Activated gamma-delta T cell (primary cell): ENCODE data around the gene HERC4.

Experiments used
- DNase-seq: peaks from one replicate; lab custom pipeline; 2025; lab: John Stamatoyannopoulos, UW
- total RNA-seq, 2 donors: gene quantifications; one replicate each; lab custom pipeline; 2026; lab: John Stamatoyannopoulos, UW

Gene HERC4, protein sequence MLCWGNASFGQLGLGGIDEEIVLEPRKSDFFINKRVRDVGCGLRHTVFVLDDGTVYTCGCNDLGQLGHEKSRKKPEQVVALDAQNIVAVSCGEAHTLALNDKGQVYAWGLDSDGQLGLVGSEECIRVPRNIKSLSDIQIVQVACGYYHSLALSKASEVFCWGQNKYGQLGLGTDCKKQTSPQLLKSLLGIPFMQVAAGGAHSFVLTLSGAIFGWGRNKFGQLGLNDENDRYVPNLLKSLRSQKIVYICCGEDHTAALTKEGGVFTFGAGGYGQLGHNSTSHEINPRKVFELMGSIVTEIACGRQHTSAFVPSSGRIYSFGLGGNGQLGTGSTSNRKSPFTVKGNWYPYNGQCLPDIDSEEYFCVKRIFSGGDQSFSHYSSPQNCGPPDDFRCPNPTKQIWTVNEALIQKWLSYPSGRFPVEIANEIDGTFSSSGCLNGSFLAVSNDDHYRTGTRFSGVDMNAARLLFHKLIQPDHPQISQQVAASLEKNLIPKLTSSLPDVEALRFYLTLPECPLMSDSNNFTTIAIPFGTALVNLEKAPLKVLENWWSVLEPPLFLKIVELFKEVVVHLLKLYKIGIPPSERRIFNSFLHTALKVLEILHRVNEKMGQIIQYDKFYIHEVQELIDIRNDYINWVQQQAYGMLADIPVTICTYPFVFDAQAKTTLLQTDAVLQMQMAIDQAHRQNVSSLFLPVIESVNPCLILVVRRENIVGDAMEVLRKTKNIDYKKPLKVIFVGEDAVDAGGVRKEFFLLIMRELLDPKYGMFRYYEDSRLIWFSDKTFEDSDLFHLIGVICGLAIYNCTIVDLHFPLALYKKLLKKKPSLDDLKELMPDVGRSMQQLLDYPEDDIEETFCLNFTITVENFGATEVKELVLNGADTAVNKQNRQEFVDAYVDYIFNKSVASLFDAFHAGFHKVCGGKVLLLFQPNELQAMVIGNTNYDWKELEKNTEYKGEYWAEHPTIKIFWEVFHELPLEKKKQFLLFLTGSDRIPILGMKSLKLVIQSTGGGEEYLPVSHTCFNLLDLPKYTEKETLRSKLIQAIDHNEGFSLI
- 134 to 143 reads per million in 2 donors for total RNA-seq

DNA sequence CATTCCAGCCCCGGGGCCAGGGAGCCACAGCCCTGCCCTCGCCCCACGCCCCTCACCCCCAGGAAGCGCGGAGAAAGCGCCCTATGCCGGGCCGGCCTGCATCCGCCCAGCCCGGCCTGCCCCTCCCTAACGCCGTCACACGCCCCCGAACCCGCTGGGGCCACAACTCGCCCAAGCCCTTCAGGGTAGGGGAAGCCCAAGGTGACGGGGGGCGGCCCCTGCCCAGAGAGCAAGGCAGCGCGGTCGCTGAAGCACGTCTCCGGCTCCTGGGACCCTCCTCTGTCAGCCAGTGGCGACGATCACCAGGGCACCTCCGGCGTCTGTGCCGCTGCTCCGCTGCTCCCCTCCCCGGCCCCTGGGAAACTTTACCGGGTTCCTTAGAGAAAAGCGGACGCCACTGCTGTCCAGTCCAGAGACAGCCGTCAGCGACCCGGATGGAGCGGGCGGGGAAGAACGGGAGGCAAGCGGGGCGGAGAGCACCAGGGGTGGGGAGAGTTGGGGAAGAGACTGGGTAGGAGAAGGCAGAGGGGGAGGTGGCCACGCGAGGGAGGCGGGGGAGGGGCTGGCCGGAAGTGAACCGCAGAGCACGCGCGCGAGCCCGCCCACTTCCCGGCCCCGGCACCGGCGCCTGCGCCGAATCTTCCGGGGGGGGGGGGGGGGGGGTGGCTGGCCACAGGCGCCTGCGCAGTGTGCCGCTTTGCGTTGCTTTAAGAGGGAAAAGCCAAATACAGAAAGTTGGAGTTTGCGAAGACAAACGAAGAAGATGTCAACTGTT lies at the start of gene HERC4:
Gene HERC4 (minus strand): TSS at position 509 of the 775 bp plus-strand sequence. CDS start 2,175 bp downstream, outside the sequence.
- peak; percentile 87 for DNase-seq

DNA sequence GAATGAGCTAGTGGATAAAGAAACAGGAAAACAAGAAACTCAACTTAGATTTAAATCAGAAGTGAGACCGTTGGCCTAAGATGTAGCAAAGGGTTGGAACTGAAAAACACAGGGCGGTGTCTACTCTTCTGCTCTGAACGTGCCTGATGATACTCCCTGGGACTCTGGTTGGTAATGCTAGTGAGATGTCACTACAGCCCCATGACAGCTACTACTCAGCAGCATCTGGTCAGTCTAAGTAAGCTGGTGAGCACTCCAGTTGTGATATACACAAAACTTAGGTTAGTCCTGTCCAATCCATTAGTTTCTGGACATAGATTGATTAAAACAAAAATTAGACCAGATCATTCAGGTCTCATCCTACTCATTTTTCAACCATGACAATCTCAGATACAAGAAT lies 49.6 kb upstream of the HERC4 start:
- DNase-seq = no peak

DNA sequence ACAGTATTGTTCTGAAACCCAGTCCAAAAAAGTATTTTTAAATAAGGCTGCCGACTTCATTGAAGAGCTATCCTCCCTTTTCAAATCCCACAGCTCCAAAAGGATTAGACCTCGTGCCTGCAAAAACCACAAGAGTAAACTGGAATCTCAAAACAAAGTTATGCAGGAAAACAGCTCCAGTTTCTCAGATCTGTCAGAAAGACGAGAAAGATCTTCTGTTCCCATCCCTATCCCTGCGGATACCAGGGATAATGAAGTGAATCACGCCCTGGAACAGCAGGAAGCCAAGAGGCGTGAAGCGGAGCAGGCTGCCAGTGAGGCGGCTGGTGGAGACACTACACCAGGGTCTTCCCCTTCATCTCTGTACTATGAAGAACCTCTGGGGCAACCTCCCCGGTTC lies 46.8 kb upstream of the HERC4 start:
- no peak for DNase-seq

DNA sequence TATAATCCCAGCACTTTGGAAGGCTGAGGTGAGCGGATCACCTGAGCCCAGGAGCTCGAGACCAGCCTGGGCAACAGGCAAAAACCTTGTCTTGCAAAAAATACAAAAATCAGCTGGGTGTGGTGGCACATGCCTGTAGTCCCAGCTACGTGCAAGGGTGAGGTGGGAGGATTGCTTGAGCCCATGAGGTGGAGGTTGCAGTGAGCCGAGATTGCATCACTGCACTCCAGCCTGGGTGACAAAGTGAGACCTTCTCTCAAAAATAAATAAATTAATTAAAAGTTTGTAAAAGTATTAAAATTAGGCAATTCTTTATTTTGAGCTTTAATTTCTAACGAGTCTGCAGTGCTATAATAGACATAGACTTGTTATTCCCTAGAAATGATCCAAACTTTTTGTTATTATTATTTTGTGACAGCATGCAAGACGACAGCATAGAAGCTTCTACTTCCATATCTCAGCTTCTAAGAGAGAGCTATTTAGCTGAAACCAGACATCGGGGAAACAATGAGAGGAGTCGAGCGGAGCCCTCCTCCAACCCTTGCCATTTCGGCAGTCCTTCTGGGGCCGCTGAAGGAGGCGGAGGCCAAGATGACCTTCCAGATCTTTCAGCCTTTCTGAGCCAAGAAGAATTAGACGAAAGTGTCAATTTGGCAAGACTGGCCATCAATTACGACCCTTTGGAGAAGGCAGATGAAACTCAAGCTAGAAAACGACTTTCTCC lies 46.1 kb upstream of the HERC4 start:
- DNase-seq = no peak

DNA sequence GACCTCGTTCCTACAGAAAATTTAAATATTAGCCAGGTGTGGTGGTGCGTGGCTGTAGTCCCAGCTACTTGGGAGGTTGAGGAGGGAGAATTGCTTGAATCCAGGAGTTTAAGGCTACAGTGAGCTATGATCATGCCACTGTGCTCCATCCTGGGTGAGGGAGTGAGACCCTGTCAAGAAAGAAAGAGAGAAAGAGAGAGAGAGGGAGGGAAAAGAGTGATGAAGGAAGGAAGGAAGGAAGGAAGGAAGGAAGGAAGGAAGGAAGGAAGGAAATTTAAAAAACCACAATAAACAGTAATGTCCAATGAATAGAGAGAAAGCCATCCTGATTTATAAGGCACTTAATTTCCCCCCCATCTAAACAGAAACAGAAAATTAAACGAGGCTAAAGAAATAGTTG lies 43.6 kb upstream of the HERC4 start:
- DNase-seq = no peak

DNA sequence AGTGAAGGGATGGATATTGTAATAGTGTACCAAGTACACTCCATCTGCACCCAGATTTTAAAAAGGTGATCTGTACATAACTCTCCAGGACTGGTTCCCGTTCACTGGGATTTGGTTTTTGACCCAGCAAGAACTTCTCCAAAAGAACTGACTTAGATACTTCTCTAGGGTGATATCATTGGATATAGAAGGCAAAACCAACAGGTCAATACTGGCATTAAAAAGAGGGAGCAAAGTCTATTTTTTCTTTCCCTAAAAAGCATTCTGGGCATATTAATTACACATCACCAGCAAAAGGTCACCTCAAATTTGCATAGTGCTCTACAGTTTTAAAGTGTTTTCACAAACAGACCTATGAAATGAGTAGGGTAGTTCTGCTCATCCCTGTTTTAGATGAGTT lies 37.8 kb upstream of the HERC4 start:
- DNase-seq = no peak

DNA sequence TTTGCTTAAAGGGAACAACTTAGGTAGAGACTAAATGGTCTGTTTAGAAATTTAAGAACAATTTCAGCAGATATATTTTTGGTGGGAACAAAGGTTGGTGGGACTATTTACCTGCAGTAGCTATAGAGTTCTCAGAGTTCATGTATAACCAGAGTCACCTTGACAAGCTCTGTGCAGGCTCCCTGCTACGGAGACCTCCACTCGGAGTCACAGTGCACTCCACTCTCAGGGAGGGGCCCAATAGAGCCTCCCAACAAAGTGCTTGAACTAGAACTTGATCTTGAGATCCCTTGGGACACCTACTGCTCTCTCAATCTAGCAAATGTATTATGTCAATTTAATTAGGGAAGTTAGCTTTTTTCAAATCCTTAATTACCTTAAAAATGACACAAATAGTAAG lies 36.5 kb upstream of the HERC4 start:
- no peak for DNase-seq

DNA sequence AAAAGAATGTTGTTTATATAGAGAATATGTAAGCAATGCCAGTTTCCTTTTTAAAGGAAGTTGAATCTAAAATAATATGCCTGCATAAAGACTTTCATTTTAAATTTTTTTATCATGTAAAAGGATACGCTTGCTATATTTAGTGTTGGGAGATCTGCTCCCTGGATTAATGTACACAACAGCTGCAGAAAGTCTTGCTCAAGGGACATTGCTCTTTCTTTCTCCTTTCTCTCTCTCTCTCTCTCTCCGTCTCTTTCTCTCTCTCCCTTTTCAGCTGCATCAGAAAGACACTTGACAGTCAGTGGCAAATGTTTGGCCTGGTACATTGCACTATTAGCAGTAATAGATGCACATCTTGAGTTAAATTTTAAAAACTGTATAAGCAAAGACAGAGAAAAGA lies 34.9 kb upstream of the HERC4 start:
- no peak for DNase-seq

DNA sequence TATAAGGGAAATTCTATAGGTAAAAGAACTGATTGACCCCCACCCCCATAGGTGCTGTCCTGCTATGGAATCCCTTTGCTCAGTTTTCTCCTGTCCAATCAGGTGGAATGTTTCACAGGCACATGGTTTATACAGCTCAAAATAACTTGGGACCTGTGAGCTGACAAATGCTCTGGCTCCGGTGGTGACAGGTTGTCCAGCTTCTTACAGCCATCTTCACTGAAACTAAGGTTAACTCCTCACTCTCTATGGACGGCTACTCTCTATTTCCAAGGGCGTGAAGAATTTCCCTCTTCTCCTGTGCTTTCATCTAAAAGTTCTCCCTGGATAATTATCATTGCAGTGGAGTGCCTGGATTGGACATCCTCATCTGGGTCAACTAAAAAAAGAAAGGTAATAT lies 34.2 kb upstream of the HERC4 start, which contains the start of gene MYPN:
Gene MYPN (plus strand): TSS at position 158 of the 400 bp plus-strand sequence. CDS start 11,951 bp downstream, outside the sequence.
- DNase-seq = no peak

DNA sequence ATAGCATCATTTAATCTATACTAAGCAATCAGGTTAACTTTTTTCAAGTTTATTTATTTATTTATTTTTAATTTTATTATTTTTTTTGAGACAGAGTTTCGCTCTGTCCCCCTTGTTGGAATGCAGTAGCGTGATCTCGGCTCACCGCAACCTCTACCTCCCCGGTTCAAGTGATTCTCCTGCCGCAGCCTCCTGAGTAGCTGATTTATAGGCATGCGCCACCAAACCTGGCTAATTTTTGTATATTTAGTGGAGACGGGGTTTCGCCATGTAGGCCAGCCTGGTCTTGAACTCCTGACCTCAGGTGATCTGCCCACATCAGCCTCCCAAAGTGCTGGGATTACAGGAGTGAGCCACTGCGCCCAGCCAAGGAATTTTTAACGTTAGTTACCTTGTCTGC lies 33.6 kb upstream of the HERC4 start:
- DNase-seq = no peak

DNA sequence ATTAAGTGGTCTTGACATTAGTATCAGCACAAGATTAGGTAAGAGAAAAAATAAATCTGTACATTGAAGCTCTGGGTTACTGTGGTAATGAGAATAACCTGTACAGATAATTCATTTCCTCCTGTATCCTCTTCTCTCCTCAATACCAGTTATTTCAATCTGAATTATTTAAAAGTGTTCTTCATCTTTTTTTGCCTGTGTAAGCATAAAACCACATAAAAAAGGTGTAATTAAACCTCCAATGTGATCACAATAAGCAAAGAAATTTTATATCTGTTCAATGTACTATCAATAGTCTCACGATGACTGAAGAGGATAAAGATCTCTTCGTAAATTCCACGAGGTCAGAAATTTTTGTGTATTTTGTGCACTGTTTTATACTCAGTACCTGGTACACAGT lies 33.0 kb upstream of the HERC4 start:
- no peak for DNase-seq

DNA sequence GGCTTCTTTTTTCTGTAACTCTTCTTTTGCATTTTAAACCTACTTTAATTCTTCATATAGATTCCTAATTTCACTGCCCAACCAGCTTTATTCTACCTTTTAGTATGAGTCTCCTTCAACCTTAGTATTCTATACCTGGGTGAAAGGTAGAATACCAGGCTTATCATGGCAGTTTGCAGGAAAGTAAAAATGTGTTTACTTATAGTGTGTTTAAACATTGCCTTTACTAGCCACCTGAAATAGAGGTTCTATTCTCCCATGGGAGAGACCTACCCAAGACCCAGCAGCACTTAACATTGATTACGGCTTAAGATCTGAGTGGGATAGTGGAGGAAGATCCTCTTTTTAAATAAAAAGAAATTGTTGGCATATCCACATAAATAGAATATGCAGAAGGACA lies 32.6 kb upstream of the HERC4 start:
- no peak for DNase-seq

DNA sequence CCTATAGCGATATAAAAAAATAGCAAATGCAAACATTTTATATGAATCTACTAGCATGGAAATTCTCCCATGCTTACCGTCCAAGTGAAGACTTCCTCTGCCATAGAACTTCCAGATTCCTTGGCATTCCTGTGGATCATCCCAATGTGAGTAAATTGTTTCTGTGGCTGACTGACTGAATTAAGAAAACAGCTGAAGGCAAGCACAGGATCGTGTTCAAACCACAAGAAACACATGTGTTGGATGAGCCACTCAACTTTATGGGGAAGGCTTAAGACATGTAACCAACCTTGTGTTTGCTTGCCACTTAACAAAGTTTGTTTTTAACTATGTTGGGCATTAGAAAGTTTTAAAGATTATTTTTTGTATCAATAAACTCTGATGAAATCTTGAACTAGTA lies 31.6 kb upstream of the HERC4 start:
- DNase-seq = no peak

DNA sequence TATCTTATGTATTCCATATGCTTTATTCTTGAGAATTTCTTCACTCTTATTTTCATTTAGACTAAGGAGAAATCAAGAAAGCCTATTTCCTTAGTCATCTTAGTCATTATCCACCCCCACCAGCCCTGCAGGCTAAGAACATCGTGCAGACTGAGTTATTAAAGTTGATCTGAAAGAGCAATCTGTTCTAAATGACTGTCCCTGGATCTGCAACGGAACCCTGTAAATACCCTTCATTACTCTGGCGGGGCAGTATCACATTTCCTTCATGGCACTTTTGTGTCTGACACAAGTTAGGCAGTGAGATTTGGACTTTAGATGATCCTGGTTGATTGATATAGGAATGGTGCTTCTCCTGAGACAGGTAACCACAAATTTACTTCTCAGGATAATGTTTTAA lies 30.7 kb upstream of the HERC4 start:
- no peak for DNase-seq

DNA sequence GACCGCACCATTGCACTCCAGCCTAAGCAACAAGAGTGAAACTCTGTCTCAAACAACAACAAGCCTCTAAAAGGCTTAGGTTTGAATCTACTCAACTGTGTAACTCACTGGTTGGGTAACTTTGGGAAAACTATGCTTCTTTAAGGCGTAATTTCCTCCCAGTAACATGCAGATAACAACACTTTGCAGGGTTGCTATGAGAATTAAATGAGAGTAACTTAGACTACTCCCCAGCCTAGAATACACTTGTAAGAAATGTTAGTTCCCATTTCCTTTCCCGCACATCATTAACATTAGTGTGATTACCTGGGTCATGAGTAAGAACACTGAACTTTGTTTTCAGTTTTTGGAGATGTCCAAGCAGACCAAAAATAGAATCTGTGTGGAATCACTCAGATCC lies 28.8 kb upstream of the HERC4 start:
- DNase-seq = no peak

DNA sequence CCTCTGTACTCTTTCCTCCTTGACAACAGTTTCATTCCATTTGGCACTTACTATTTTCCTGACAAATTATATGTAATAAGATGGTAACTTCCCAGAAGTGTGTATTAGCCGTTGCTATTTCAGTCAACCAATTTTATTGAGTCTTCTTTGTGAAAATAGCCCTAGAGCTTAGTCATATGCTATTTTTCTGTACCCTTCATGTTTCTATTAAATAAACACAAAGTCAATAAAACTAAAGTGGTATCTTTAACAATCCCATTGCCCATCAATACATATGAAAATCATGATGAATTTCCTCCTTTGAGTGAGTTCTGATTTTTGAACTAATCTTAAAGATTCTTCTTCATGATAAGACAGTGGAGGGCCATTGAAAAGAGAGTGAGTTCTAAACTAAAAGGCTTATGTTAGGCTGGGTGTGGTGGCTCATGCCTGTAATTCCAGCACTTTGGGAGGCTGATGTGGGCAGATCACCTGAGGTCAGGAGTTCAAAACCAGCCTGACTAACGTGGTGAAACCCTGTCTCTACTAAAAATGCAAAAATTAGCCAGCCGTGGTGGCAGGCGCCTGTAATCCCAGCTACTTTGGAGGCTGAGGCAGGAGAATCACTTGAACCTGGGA lies 28.3 kb upstream of the HERC4 start:
- no peak for DNase-seq

DNA sequence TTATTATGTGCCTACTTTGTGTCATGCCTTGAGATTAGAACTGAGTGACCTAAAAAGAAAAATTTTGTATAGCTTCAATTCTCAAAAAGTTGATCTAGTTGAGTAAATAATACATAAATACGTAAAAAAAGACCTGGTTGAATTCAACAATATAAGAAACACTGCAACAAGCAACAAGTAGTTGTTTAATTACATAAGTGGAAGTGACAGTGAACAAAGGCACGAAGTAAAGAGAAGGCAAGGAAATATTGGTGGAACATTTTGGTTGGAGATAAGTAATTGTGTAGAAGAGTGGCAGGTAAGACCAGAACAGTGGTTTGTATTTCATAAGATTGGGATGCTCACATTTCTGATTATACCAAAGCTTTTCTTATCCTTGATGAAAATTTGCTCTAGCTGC lies 26.0 kb upstream of the HERC4 start:
- no peak for DNase-seq

DNA sequence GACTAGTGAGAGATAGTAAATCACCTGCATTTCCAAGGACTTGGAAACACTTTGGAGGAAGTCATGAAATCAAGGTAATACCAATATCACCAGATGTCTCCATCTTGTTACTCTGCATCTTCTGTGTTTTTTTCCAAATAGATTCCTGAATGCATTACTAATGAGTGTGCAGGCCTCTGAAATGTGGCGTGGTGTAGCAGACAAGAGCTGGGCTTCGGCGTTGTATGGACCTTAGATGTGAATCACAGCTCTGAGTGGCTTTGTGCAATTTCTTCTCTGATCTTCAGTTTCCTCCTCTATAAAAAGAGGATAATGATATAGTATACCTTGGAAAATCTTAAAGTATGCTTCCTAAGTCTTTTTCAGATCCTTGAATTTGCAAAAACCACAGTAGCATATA lies 24.7 kb upstream of the HERC4 start:
- no peak for DNase-seq

DNA sequence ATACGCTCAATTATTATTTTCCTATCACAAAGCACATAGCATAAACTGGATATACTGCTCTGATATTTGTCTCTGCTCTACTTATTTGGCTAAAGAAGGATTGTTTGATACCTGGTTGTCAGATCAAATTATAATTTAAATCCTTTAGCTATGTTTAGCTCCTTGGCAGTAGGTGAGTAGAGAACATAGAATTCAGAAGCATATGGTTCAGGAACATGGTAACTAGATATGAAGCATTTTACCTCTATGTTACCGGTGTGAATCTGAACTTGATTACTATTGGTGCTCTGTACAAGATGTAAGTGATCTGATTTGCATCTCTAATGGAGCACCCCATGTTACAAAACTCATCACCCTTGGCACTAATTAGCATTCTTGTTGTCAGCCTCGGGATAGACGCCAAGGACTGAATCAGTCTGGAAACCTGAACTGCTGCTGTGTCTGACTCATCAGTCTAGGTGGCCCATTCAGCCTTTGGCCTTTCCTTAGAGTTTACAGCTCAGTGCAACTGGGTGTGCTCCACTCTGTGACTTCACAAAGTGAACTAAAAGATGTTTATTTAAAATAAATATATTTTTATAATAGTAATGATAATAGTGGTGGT lies 21.9 kb upstream of the HERC4 start:
- DNase-seq = no peak

DNA sequence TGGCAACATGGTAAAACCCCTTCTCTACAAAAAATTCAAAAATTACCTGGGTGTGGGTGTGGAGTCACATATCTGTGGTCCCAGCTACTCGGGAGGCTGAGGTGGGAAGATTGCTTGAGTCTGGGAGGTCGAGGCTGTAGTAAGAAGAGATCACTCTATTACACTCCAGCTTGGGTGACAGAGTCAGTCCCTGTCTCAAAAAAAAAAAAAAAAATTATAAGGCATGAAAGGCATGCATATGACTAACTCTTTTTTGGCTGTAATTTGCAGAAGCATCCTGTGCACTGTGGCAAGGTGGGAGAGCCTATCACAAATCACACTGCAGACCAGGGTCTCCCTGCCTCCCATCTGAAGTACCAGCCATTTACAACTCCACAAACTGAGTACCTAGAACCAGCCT lies 20.1 kb upstream of the HERC4 start:
- DNase-seq = no peak
